Stomach (tissue), 9 donors: ENCODE measurements around the gene KDM4B. TPM values are rescaled to one million over a fixed set of nuclear protein-coding genes. Genes with fewer than 3 reads are reported as not detected.

Experiments used
- DNase-seq, 2 donors: peaks; one replicate each; pipeline versions ENCODE4 v3.0.0 to v3.0.0-alpha.2; 2013 to 2019
- H3K27ac ChIP-seq, 5 donors: fragments of 200-600 bp in 4 of 5; sonication (generic) in 4 of 5; one replicate each; pipeline ENCODE4 v1.5.1; 2013 to 2019; ENCODE audit warnings: mild to moderate bottlenecking in 1 of 5, moderate library complexity in 1 of 5
- H3K27me3 ChIP-seq, 3 donors: fragments of 200-600 bp; sonication (generic); one replicate each; pipeline ENCODE4 v1.5.1; 2017 to 2019; ENCODE audit warnings: mixed run types in 1 of 3
- H3K36me3 ChIP-seq, 4 donors: fragments of 200-600 bp; sonication (generic); 1 replicate in 3 of 4; 2 replicates in 1 of 4; pipeline ENCODE4 v1.5.1; 2016 to 2019
- H3K4me1 ChIP-seq, 4 donors: fragments of 200-600 bp; sonication (generic); one replicate each; pipeline ENCODE4 v1.5.1; 2016 to 2019
- H3K4me3 ChIP-seq, 4 donors: fragments of 200-600 bp; sonication (generic) in 3 of 4; one replicate each; pipeline ENCODE4 v1.5.1; 2016 to 2019; ENCODE audit warnings: mild to moderate bottlenecking in 1 of 4
- H3K9me3 ChIP-seq, 4 donors: fragments of 200-600 bp; sonication (generic); one replicate each; pipeline ENCODE4 v1.5.1; 2016 to 2019
- CTCF ChIP-seq, 7 experiments: fragments of 450-650 bp in 4 of 7; fragments of 200-600 bp in 3 of 7; sonication (generic) in 3 of 7; IDR thresholded peaks; one replicate each; pipeline ENCODE4 v1.5.1; 2016 to 2019; ENCODE audit warnings: antibody characterized with exemption in 7 of 7, control low read depth in 2 of 7, mild to moderate bottlenecking in 1 of 7
- EP300 ChIP-seq: sonication (generic); formaldehyde crosslinking; IDR thresholded peaks from one replicate; pipeline ENCODE4 v1.6.1; 2017; ENCODE audit warnings: antibody characterized with exemption
- POLR2A ChIP-seq, 4 donors: fragments of 450-650 bp; IDR thresholded peaks; one replicate each; pipeline ENCODE4 v1.6.1; 2016; ENCODE audit warnings: antibody characterized with exemption in 4 of 4, control low read depth in 2 of 4, mild to moderate bottlenecking in 1 of 4, moderate library complexity in 1 of 4
- POLR2AphosphoS5 ChIP-seq, 3 donors: sonication (generic); formaldehyde crosslinking; IDR thresholded peaks; one replicate each; pipeline ENCODE4 v1.6.1; 2016; ENCODE audit warnings: antibody characterized with exemption in 3 of 3
- WGBS, 5 donors: extraction: QIAGEN DNeasy Blood & Tissue Kit in 3 of 5; methylation state at CpG; one replicate each; pipeline versions ENCODE4 v1.1.5 to v1.1.7; 2013 to 2018; 5-methylcytosine and 5-hydroxymethylcytosine counted together
- intact Hi-C: fragments of 100-400 bp; cut with DNase I; formaldehyde crosslinking; loops from one replicate; pipeline ENCODE4 v1.15.1; 2023; ENCODE audit warnings: low total_unique reads
- polyA plus RNA-seq, 3 donors: library from polyadenylated mRNA; stranded (reverse); fragments of 200-250 nt; gene quantifications; one replicate each; pipeline ENCODE4 v1.2.3, GENCODE V29; 2013
- total RNA-seq, 5 donors: library from RNA; depleted of rRNA; stranded (reverse); fragments of >200 nt; gene quantifications; one replicate each; pipeline versions ENCODE4 v1.1.0 to v1.2.3, GENCODE V29; 2014 to 2016
- donor health status: healthy with polysubstance abuse.
- donor health status: Bipolar disorder and iron deficiency.
- donor health status: healthy.

Gene KDM4B
- total and polyA plus RNA-seq, 8 donors: 5.2 to 202 (median 29.4) TPM

GRCh38 chr19:5018224-5019015 is 49.5 kb downstream of the KDM4B start:
- intact Hi-C loops: no loop called here
- Histone ChIP-seq H3K27me3 (no peaks in the 10 kb centered on the region), H3K36me3 (peaks cover 21 to 43% (median 41%) of the 10 kb centered on the region in 4 donors), H3K4me3 (no peak overlapping the region), H3K27ac (no peak overlapping the region), H3K4me1 (peaks cover 0 to 43% (median 20%) of the 10 kb centered on the region in 4 donors), H3K9me3 (no peaks in the 10 kb centered on the region)
- no peak for TF ChIP-seq EP300
- TF ChIP-seq POLR2AphosphoS5 (IDR thresholded peaks at IDR 0.05): no peak
- no peak for TF ChIP-seq CTCF (IDR thresholded peaks at IDR 0.05)
- TF ChIP-seq POLR2A (IDR thresholded peaks at IDR 0.05): no peak
- no peak for DNase-seq
- 77 to 91% (median 84%) methylated on average over 16 of the region's 16 CpGs for WGBS, 5 donors

DNA sequence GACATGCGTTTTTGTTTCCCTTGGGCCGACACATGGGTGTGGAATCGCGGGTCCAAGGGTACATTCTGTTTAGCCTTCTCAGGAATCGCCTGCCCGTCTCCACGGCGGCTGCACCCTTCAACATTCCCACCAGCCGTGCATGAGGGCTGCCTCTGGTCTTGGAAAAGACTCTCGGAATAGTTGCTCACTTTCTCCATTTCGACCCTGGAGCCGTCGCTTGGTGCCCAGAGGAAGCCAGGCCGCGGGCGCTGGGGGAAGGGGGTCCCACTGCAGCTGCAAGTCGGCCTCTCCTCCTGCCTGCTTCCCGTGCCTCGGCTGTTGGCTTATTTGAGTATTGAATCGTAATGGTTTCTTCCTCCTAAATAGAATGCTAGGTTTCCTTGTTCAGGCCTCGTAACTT is 51.5 kb downstream of the KDM4B start:
- Histone ChIP-seq H3K4me1 (peaks cover 0 to 48% (median 20%) of the 10 kb centered on the region in 4 donors), H3K36me3 (peaks cover 21 to 43% (median 39%) of the 10 kb centered on the region in 4 donors), H3K27me3 (no peaks in the 10 kb centered on the region), H3K9me3 (no peaks in the 10 kb centered on the region), H3K27ac (no peak overlapping the region), H3K4me3 (no peak overlapping the region)
- WGBS, 5 donors: 89 to 93% (median 90%) methylated on average over 20 to 21 of the region's 21 CpGs
- DNase-seq: no peak
- TF ChIP-seq POLR2A (IDR thresholded peaks at IDR 0.05) (no peak), EP300 (no peak), CTCF (IDR thresholded peaks at IDR 0.05) (no peak), POLR2AphosphoS5 (IDR thresholded peaks at IDR 0.05) (no peak)
- intact Hi-C loops: no loop called here

DNA sequence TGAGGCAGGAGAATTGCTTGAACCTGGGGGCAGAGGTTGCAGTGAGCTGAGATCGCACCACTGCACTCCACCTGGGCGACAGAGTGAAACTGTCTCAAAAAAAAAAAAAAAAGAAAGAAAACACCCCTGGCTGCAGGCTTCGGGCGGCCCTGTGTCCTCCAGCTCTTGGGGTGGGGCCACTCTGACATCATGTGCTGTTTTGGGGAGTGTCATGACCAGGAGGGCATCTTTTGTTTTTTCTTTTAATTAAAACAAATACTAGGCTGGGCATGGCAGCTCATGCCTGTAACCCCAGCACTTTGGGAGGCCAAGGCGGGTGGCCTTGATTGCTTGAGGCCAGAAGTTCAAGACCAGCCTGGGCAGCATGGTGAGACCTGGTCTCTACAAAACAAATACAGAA is 52.1 kb downstream of the KDM4B start:
- DNase-seq: no peak
- peaks cover 0 to 54% (median 21%) of the 10 kb centered on the region in 4 donors for H3K4me1 ChIP-seq
- no peaks in the 10 kb centered on the region for H3K27me3 ChIP-seq
- intact Hi-C loops: no loop called here
- TF ChIP-seq CTCF (IDR thresholded peaks at IDR 0.05) (no peak), POLR2AphosphoS5 (IDR thresholded peaks at IDR 0.05) (no peak), POLR2A (IDR thresholded peaks at IDR 0.05) (no peak)
- no peaks in the 10 kb centered on the region for H3K9me3 ChIP-seq
- H3K27ac ChIP-seq: no peak overlapping the region
- 59 to 83% (median 74%) methylated on average over 5 of the region's 5 CpGs for WGBS, 5 donors
- no peak overlapping the region for H3K4me3 ChIP-seq
- peaks cover 21 to 42% (median 38%) of the 10 kb centered on the region in 4 donors for H3K36me3 ChIP-seq

DNA sequence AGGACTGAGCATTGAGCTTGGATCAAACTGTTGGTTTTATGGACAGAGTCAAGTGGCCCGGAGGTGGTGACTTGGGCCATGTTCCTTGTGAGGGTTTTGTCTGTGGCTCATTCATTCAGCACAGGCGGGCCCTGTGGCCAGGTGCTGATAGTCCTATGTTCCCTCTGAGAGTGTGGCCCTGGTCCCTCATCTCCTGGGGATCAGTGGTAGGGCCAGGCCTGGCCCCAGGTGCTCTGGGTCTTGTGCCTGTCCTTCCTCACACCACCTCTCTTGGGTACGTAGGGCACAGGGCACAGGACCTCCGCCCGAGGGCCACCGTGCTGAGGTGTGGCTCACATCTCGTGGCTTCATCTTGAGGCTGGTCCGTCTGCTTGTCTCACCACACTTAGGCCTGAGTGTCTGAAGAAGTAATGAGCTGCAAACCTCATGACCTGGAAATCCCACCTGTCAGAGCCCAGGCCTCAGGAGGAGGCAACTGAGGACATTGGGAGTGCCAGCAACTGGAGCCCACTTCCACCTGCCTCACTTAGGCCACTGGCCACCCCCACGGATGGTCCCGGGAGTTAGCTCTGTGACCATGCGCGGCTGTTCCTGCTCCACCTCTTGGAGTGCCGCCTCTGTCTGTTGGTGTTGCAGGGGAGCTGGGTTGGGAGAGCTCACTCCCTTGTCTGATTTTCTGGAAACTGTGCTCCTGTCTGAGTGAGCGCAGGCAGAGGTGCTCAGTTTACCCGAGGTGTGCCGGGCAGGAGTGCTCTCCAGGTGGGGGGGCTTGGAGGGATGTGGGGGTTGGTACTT is 53.4 kb downstream of the KDM4B start:
- WGBS, 5 donors: 86 to 93% (median 89%) methylated on average over 12 to 16 of the region's 16 CpGs
- Histone ChIP-seq H3K9me3 (no peaks in the 10 kb centered on the region), H3K36me3 (peaks cover 9 to 30% (median 26%) of the 10 kb centered on the region in 4 donors), H3K4me3 (no peak overlapping the region), H3K27me3 (no peaks in the 10 kb centered on the region), H3K27ac (no peak overlapping the region), H3K4me1 (peaks cover 5 to 66% (median 31%) of the 10 kb centered on the region in 4 donors)
- TF ChIP-seq POLR2A (IDR thresholded peaks at IDR 0.05) (no peak), CTCF (IDR thresholded peaks at IDR 0.05) (no peak), POLR2AphosphoS5 (IDR thresholded peaks at IDR 0.05) (no peak)
- intact Hi-C loops: no loop called here
- no peak for DNase-seq
